Endothelial cell of umbilical vein (primary cell): ENCODE results near the gene DCHS2.

Experiments used
- CTCF ChIP-seq, 2 donors: IDR thresholded peaks; 1 replicate in 1 of 2; 2 replicates in 1 of 2; pipeline ENCODE4 v1.5.1; 2011; ENCODE audit warnings: low read length in 2 of 2, mild to moderate bottlenecking in 2 of 2, moderate library complexity in 2 of 2, control low read depth in 1 of 2, inconsistent platforms in 1 of 2, low read depth in 1 of 2; ENCODE audit not compliant: insufficient read depth in 1 of 2; ENCODE audit errors: extremely low read depth in 1 of 2
- EZH2 ChIP-seq: IDR thresholded peaks from 2 replicates; pipeline ENCODE4 v1.6.1; 2012; ENCODE audit warnings: borderline replicate concordance, low read depth, mild to moderate bottlenecking, moderate library complexity, low read length, inconsistent platforms; ENCODE audit not compliant: severe bottlenecking
- MAX ChIP-seq: IDR thresholded peaks from 2 replicates; pipeline ENCODE4 v1.6.1; 2011; ENCODE audit not compliant: insufficient read depth, insufficient read length
- POLR2AphosphoS5 ChIP-seq: IDR thresholded peaks from 2 replicates; pipeline ENCODE4 v1.6.1; 2012; ENCODE audit warnings: low read depth, mild to moderate bottlenecking, control low read depth, low read length, moderate library complexity; ENCODE audit not compliant: insufficient read depth

- TF ChIP-seq EZH2, result no peak
- no peak for TF ChIP-seq POLR2AphosphoS5
- TF ChIP-seq CTCF (IDR thresholded peaks at IDR 0.05; ENCODE audit: extremely low read depth in 1 of 2, insufficient read depth in 1 of 2, low read depth in 1 of 2, low read length in 2 of 2), result no peak
- TF ChIP-seq MAX, result no peak
These were observed 198.2 kb downstream of the DCHS2 start for GRCh38 chr4:154293427-154293826.
